Liver (tissue), 9 donors: Measurements from ENCODE around the gene TYMP. TPM values are rescaled to one million over a fixed set of nuclear protein-coding genes. Genes with fewer than 3 reads are reported as not detected.

ENCODE experiments used
- DNase-seq: peaks from one replicate; pipeline ENCODE4 v3.0.0-alpha.2; 2017; ENCODE audit warnings: low spot score
- H3K27ac ChIP-seq, 2 donors: one replicate each; pipeline ENCODE4 v1.7.0; 2013; ENCODE audit warnings: inconsistent platforms in 2 of 2, low read length in 2 of 2, control low read depth in 1 of 2, low read depth in 1 of 2, mild to moderate bottlenecking in 1 of 2
- H3K27me3 ChIP-seq, 4 donors: one replicate each; pipeline versions ENCODE4 v1.6.1 to v1.7.0; 2013; ENCODE audit warnings: low read length in 3 of 4, inconsistent platforms in 1 of 4, mild to moderate bottlenecking in 1 of 4, moderate library complexity in 1 of 4; ENCODE audit not compliant: control insufficient read depth in 4 of 4, insufficient read depth in 4 of 4
- H3K36me3 ChIP-seq, 4 donors: one replicate each; pipeline versions ENCODE4 v1.6.1 to v1.7.0; 2013; ENCODE audit warnings: low read length in 3 of 4, mild to moderate bottlenecking in 3 of 4, low read depth in 1 of 4, moderate library complexity in 1 of 4; ENCODE audit not compliant: control insufficient read depth in 4 of 4, insufficient read depth in 3 of 4
- H3K4me1 ChIP-seq, 4 donors: one replicate each; pipeline versions ENCODE4 v1.6.1 to v1.7.0; 2013; ENCODE audit warnings: low read length in 3 of 4, mild to moderate bottlenecking in 3 of 4, moderate library complexity in 1 of 4; ENCODE audit not compliant: control insufficient read depth in 4 of 4, insufficient read depth in 4 of 4
- H3K4me3 ChIP-seq, 3 donors: one replicate each; pipeline versions ENCODE4 v1.6.1 to v1.7.0; 2013; ENCODE audit warnings: low read length in 3 of 3, control low read depth in 1 of 3, low read depth in 1 of 3, mild to moderate bottlenecking in 1 of 3
- H3K9ac ChIP-seq, 2 donors: one replicate each; pipeline ENCODE4 v1.7.0; 2013; ENCODE audit warnings: low read length in 2 of 2, mild to moderate bottlenecking in 2 of 2, moderate library complexity in 2 of 2, control low read depth in 1 of 2, low read depth in 1 of 2
- H3K9me3 ChIP-seq, 4 donors: one replicate each; pipeline versions ENCODE4 v1.6.1 to v1.7.0; 2013; ENCODE audit warnings: low read length in 3 of 4; ENCODE audit not compliant: control insufficient read depth in 4 of 4
- EGR1 ChIP-seq, 2 donors: IDR thresholded peaks; 2 replicates each; pipeline ENCODE4 v1.6.1; 2016 to 2018; ENCODE audit warnings: antibody characterized with exemption in 2 of 2, low read depth in 2 of 2
- FOXA1 ChIP-seq: IDR thresholded peaks from 2 replicates; pipeline ENCODE4 v1.6.1; 2016; ENCODE audit warnings: antibody characterized with exemption
- HNF4A ChIP-seq, 2 donors: conservative IDR thresholded peaks; 2 replicates each; pipeline ENCODE4 v1.6.1; 2016; ENCODE audit warnings: antibody characterized with exemption in 2 of 2, mild to moderate bottlenecking in 2 of 2
- HNF4G ChIP-seq: IDR thresholded peaks from 2 replicates; pipeline ENCODE4 v1.6.1; 2016; ENCODE audit warnings: antibody characterized with exemption
- JUND ChIP-seq, 2 donors: IDR thresholded peaks; 2 replicates each; pipeline ENCODE4 v1.6.1; 2016; ENCODE audit warnings: antibody characterized with exemption in 2 of 2
- NR2F2 ChIP-seq: IDR thresholded peaks from 2 replicates; pipeline ENCODE4 v1.6.1; 2016; ENCODE audit warnings: antibody characterized with exemption
- RAD21 ChIP-seq, 2 donors: IDR thresholded peaks; 2 replicates each; pipeline ENCODE4 v1.6.1; 2016; ENCODE audit warnings: antibody characterized with exemption in 2 of 2, mild to moderate bottlenecking in 2 of 2
- RXRA ChIP-seq, 2 donors: IDR thresholded peaks; 2 replicates each; pipeline ENCODE4 v1.6.1; 2017 to 2018; ENCODE audit warnings: antibody characterized with exemption in 2 of 2, mild to moderate bottlenecking in 1 of 2
- SP1 ChIP-seq: IDR thresholded peaks from 2 replicates; pipeline ENCODE4 v1.6.1; 2018; ENCODE audit warnings: antibody characterized with exemption, mild to moderate bottlenecking
- TAF1 ChIP-seq: conservative IDR thresholded peaks from 2 replicates; pipeline ENCODE4 v1.6.1; 2016; ENCODE audit warnings: antibody characterized with exemption, mild to moderate bottlenecking
- YY1 ChIP-seq: IDR thresholded peaks from 2 replicates; pipeline ENCODE4 v1.6.1; 2016; ENCODE audit warnings: antibody characterized with exemption, mild to moderate bottlenecking
- WGBS: extraction: QIAGEN DNeasy Blood & Tissue Kit; methylation state at CpG from one replicate; pipeline ENCODE4 v1.1.7; 2013; 5-methylcytosine and 5-hydroxymethylcytosine counted together
- polyA plus RNA-seq, 2 donors: library from polyadenylated mRNA; stranded (reverse) in 1 of 2; unstranded in 1 of 2; fragments of 200-250 nt in 1 of 2; fragments of >200 nt in 1 of 2; fragmentation: Nextera tagmentation in 1 of 2; extraction: Ambion mirVana in 1 of 2; gene quantifications; one replicate each; pipeline versions ENCODE4 v1.2.1 to v1.2.3, GENCODE V29; 2013 to 2015
- total RNA-seq, 2 donors: library from RNA; depleted of rRNA; stranded (reverse); fragments of >200 nt; gene quantifications; one replicate each; pipeline ENCODE4 v1.2.3, GENCODE V29; 2014
- TF ChIP-seq, protein P1 (sequence below): IDR thresholded peaks from 2 replicates; pipeline ENCODE4 v1.6.1; 2016; ENCODE audit warnings: antibody characterized with exemption, mild to moderate bottlenecking
- TF ChIP-seq, protein P2 (sequence below): IDR thresholded peaks from 2 replicates; pipeline ENCODE4 v1.6.1; 2016; ENCODE audit warnings: antibody characterized with exemption
- TF ChIP-seq, protein P3 (sequence below): IDR thresholded peaks from 2 replicates; pipeline ENCODE4 v1.6.1; 2016; ENCODE audit warnings: antibody characterized with exemption
- TF ChIP-seq, protein P4 (sequence below): IDR thresholded peaks from 2 replicates; pipeline ENCODE4 v1.6.1; 2016; ENCODE audit warnings: antibody characterized with exemption
- donor health status: healthy.
- donor health status: healthy.
- donor health status: healthy.
- donor health status: healthy.
- donor health status: healthy.

The TYMP gene
- total and polyA plus RNA-seq, 4 donors: 34.0 to 109 (median 65.5) TPM

DNA sequence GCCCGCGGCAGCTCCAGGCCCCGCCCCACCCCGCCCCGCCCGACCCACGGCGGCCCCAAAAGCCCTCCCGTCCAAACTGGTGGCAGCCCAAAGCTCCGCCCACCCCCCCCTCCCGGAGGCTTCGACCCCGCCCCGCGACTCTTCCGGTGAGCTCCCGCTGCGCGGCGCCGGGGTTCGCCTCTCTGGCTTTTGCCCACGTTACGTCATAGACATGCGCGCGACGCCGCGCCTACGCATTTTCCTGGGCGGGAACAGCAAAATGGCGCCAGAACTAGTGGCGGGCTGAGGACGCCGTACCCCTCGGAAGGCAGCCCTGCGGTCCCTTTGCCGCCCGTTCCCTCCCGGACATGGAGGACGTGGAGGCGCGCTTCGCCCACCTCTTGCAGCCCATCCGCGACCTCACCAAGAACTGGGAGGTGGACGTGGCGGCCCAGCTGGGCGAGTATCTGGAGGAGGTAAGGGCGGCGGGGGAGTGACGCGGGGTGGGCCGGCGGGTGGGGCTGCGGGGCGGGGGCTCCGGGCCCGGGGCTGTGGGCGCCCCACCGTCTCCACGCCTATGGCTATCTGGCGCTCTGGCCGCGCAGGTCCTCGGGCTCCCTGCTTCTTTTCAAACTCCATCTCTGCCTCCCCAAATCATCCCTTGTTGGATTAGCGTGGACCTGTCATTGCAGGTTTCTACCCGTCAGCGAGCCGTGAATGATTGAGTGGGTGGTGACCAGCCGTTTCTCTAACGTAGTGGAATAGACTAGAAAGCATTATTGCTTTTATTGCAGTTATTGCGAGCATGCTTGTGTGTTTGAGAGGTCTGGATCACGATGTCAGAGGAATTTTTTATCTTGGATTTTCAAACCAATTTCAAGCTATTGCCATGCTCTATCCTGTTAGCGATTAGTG lies 21.6 kb downstream of the TYMP start, which contains the start of gene NCAPH2 (continued):
- TF ChIP-seq, protein P1, sequence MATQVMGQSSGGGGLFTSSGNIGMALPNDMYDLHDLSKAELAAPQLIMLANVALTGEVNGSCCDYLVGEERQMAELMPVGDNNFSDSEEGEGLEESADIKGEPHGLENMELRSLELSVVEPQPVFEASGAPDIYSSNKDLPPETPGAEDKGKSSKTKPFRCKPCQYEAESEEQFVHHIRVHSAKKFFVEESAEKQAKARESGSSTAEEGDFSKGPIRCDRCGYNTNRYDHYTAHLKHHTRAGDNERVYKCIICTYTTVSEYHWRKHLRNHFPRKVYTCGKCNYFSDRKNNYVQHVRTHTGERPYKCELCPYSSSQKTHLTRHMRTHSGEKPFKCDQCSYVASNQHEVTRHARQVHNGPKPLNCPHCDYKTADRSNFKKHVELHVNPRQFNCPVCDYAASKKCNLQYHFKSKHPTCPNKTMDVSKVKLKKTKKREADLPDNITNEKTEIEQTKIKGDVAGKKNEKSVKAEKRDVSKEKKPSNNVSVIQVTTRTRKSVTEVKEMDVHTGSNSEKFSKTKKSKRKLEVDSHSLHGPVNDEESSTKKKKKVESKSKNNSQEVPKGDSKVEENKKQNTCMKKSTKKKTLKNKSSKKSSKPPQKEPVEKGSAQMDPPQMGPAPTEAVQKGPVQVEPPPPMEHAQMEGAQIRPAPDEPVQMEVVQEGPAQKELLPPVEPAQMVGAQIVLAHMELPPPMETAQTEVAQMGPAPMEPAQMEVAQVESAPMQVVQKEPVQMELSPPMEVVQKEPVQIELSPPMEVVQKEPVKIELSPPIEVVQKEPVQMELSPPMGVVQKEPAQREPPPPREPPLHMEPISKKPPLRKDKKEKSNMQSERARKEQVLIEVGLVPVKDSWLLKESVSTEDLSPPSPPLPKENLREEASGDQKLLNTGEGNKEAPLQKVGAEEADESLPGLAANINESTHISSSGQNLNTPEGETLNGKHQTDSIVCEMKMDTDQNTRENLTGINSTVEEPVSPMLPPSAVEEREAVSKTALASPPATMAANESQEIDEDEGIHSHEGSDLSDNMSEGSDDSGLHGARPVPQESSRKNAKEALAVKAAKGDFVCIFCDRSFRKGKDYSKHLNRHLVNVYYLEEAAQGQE: no peak
- TF ChIP-seq HNF4A (conservative IDR thresholded peaks at IDR 0.05) (no peak), YY1 (peak; percentile 98), EGR1 (IDR thresholded peaks at IDR 0.05; ENCODE audit: low read depth in 2 of 2) (peak; percentile 73 to 82), NR2F2 (no peak)

DNA sequence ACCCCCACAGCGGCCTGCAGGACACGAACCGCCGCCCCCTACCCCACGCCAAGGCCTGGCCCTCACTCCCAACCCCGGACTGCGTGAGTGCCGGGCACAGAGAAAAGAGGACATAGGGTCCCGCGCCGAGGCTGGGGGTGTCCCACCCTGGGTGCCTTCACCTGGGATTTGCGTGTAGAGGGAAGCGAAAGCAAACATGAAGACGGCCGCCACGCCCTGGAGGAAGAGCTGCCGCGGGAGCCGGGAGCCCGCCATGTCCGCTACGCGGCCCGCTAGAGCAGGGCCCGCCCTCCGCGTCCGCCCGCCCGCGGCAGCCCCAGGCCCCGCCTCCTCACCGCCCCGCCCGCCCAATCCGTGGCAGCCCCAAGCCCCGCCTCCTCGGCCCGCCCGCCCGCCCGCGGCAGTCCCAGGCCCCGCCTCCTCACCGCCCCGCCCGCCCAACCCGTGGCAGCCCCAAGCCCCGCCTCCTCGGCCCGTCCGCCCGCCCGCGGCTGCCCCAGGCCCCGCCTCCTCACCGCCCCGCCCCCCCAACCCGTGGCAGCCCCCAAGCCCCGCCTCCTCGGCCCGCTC lies 22.3 kb downstream of the TYMP start, which contains the start of gene LMF2:
LMF2 (minus strand) TSS at position 282 of the 570 bp plus-strand sequence; CDS start at position 255, 27 bp downstream.
- H3K27me3 ChIP-seq: no peaks in the 10 kb centered on the region
- H3K27ac ChIP-seq: peak within 1 kb of the TSS; percentile 86 to 90
- peaks cover 11 to 27% (median 24%) of the 10 kb centered on the region in 4 donors for H3K4me1 ChIP-seq
- DNase-seq: peak; percentile 100
- H3K9ac ChIP-seq: peak within 1 kb of the TSS; percentile 86 to 99
- peak within 1 kb of the TSS; percentile 87 to 97 (median 89) for H3K4me3 ChIP-seq
- under 1% methylated on average over 62 of the region's 62 CpGs for WGBS
- peaks cover 0 to 19% (median 7%) of the 10 kb centered on the region in 4 donors for H3K36me3 ChIP-seq
- no peak for TF ChIP-seq RAD21 (IDR thresholded peaks at IDR 0.05)
- no peak for TF ChIP-seq YY1
- no peak for TF ChIP-seq FOXA1
- TF ChIP-seq, protein P2, sequence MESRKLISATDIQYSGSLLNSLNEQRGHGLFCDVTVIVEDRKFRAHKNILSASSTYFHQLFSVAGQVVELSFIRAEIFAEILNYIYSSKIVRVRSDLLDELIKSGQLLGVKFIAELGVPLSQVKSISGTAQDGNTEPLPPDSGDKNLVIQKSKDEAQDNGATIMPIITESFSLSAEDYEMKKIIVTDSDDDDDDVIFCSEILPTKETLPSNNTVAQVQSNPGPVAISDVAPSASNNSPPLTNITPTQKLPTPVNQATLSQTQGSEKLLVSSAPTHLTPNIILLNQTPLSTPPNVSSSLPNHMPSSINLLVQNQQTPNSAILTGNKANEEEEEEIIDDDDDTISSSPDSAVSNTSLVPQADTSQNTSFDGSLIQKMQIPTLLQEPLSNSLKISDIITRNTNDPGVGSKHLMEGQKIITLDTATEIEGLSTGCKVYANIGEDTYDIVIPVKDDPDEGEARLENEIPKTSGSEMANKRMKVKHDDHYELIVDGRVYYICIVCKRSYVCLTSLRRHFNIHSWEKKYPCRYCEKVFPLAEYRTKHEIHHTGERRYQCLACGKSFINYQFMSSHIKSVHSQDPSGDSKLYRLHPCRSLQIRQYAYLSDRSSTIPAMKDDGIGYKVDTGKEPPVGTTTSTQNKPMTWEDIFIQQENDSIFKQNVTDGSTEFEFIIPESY: no peak
- TF ChIP-seq RXRA (IDR thresholded peaks at IDR 0.05): no peak
- no peak for TF ChIP-seq SP1
- no peak for TF ChIP-seq NR2F2
- H3K9me3 ChIP-seq: no peaks in the 10 kb centered on the region

DNA sequence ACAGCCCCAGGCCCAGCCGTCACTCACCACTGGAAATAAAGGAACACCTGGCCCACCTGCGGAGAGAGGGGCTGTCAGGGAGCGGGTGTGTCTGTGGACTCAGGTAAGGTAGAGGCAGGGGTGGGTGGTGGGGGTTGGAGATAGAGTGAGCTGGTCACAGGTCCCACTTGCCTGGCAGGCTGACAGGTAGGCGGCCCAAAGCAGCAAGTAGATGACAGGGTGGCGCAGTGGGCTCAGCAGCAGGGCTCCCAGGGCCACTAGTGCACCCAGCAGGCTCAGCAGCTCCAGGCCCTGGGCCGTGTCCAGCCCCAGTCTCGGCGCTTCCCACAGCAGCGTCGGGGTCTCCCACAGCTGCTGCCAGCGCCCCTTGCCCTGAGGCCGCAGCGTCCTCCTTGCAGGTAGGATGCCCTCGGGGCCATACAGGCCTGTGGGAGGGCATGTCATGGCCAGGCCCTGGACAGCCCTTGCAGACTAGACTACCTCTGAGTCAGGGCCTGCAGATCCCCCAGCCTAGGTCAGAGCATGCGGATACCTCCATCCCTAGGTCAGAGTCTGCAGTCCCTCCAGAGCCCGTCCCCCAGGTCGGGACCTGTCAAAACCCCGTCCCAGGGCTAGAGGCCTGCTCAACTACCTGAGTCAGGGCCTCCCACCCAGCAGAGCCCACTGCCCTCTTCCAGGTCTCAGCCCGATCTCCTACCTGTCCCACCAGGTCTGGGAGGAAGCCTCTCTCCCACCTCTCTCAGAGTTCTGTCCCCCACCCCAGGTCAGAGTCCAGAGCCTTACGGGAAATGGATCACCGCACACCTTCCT lies 23.0 kb downstream of the TYMP start:
- peak overlapping the region; percentile 42 to 67 for H3K27ac ChIP-seq
- H3K27me3 ChIP-seq: no peaks in the 10 kb centered on the region
- H3K36me3 ChIP-seq: peaks cover 0 to 21% (median 7%) of the 10 kb centered on the region in 4 donors
- no peak for TF ChIP-seq RXRA (IDR thresholded peaks at IDR 0.05)
- no peak for TF ChIP-seq EGR1 (IDR thresholded peaks at IDR 0.05; ENCODE audit: low read depth in 2 of 2)
- no peak for TF ChIP-seq TAF1
- TF ChIP-seq, protein P3, sequence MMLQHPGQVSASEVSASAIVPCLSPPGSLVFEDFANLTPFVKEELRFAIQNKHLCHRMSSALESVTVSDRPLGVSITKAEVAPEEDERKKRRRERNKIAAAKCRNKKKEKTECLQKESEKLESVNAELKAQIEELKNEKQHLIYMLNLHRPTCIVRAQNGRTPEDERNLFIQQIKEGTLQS: no peak
- no peak for TF ChIP-seq YY1
- no peak for TF ChIP-seq RAD21 (IDR thresholded peaks at IDR 0.05)
- TF ChIP-seq JUND (IDR thresholded peaks at IDR 0.05): no peak
- no peak for TF ChIP-seq NR2F2
- TF ChIP-seq HNF4G: no peak
- no peak for TF ChIP-seq FOXA1
- TF ChIP-seq, protein P1: no peak
- TF ChIP-seq, protein P4, sequence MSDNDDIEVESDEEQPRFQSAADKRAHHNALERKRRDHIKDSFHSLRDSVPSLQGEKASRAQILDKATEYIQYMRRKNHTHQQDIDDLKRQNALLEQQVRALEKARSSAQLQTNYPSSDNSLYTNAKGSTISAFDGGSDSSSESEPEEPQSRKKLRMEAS: no peak
- TF ChIP-seq HNF4A (conservative IDR thresholded peaks at IDR 0.05): no peak
- no peak for DNase-seq
- 31% methylated on average over 21 of the region's 21 CpGs for WGBS
- H3K4me1 ChIP-seq: peaks cover 11 to 27% (median 24%) of the 10 kb centered on the region in 4 donors
- H3K9me3 ChIP-seq: no peaks in the 10 kb centered on the region
- H3K4me3 ChIP-seq: peak overlapping the region; percentile 86 to 89 (median 87)
- peak overlapping the region; percentile 45 to 99 for H3K9ac ChIP-seq
